MCF 10A (cell line): ENCODE measurements around the gene AKAP9. TPM values are rescaled to one million over a fixed set of nuclear protein-coding genes. Genes with fewer than 3 reads are reported as not detected.
A peak's percentile ranks its signal among the peaks of the same experiment; 100 is the strongest.

Experiments used
- BruUV-seq: library from RNA; stranded (reverse); fragments of 400-500 nt; replicated peaks from 2 replicates; lab custom pipeline; 2021; lab: Mats Ljungman, UMichigan
- CTCF ChIA-PET: fragments of 300-600 bp; sonication (Branson Sonifier 250); formaldehyde crosslinking; extraction: SDS; loops from one replicate; lab custom pipeline; 2021; ENCODE audit warnings: antibody characterized with exemption, inconsistent platforms; lab: Yijun Ruan, JAX
- POLR2A ChIA-PET: fragments of 300-600, 350-650 bp; sonication (Branson Sonifier 250); formaldehyde crosslinking; extraction: SDS; loops from one replicate; lab custom pipeline; 2020; ENCODE audit warnings: antibody characterized with exemption, inconsistent platforms; lab: Yijun Ruan, JAX
- DNase-seq: peaks from one replicate; pipeline ENCODE4 v3.0.0-alpha.2; 2018; ENCODE audit not compliant: unreplicated experiment
- H3K27ac Mint-ChIP-seq: one replicate; pipeline ENCODE4 v1.8.0; 2022; ENCODE audit warnings: mild to moderate bottlenecking, low read depth, mixed read lengths; ENCODE audit not compliant: unreplicated experiment
- H3K27me3 Mint-ChIP-seq: one replicate; pipeline ENCODE4 v1.8.0; 2022; ENCODE audit warnings: mixed read lengths; ENCODE audit not compliant: insufficient read depth, unreplicated experiment
- H3K36me3 Mint-ChIP-seq: one replicate; pipeline ENCODE4 v1.8.0; 2022; ENCODE audit warnings: mild to moderate bottlenecking, moderate library complexity, mixed read lengths; ENCODE audit not compliant: insufficient read depth, unreplicated experiment
- H3K4me1 Mint-ChIP-seq: one replicate; pipeline ENCODE4 v1.8.0; 2022; ENCODE audit warnings: mixed read lengths; ENCODE audit not compliant: insufficient read depth, unreplicated experiment
- H3K4me3 Mint-ChIP-seq: one replicate; pipeline ENCODE4 v1.8.0; 2022; ENCODE audit warnings: mild to moderate bottlenecking, moderate library complexity, mixed read lengths; ENCODE audit not compliant: unreplicated experiment
- H3K9me3 Mint-ChIP-seq: one replicate; pipeline ENCODE4 v1.8.0; 2022; ENCODE audit warnings: mixed read lengths; ENCODE audit not compliant: unreplicated experiment
- CTCF ChIP-seq: fragments of 200-600 bp; IDR thresholded peaks from one replicate; pipeline ENCODE4 v1.8.0; 2022; ENCODE audit warnings: antibody characterized with exemption, mild to moderate bottlenecking; ENCODE audit not compliant: unreplicated experiment
- intact Hi-C: fragments of 100-400 bp; cut with micrococcal nuclease; formaldehyde crosslinking; loops from 2 replicates; pipeline ENCODE4 v1.14.1; 2022
- total RNA-seq: library from RNA; stranded (reverse); gene quantifications from 2 replicates; pipeline ENCODE4 v1.2.3, GENCODE V29; 2022

AKAP9 gene
- total RNA-seq, 1 experiment from 2014 or later, result 39.2 TPM

GRCh38 chr7:91927912-91928311, 12.8 kb upstream of the AKAP9 start:
- no peaks in the 10 kb centered on the region for H3K4me1 Mint-ChIP-seq
- BruUV-seq, result no TSS peak
- no peaks in the 10 kb centered on the region for H3K36me3 Mint-ChIP-seq
- CTCF ChIA-PET, result interaction anchor here (0.6 kb wide), 1 partner anchor 13 kb away, joined by 5 read pairs; no protein-coding TSS in a partner anchor
- H3K27me3 Mint-ChIP-seq, result peaks cover 39% of the 10 kb centered on the region
- POLR2A ChIA-PET, result interaction anchor here (1.2 kb wide), 1 partner anchor 12 kb away, joined by 4 read pairs; no protein-coding TSS in a partner anchor
- intact Hi-C loops, result no loop called here
- no peak overlapping the region for H3K4me3 Mint-ChIP-seq
- no peaks in the 10 kb centered on the region for H3K9me3 Mint-ChIP-seq
- H3K27ac Mint-ChIP-seq, result no peak overlapping the region
- no peak for DNase-seq
- TF ChIP-seq CTCF, result no peak

- TF ChIP-seq CTCF, result no peak
- BruUV-seq, result no TSS peak
- ChIA-PET POLR2A (interaction anchor here (1.0 kb wide), 1 partner anchor 12 kb away, joined by 4 read pairs; no protein-coding TSS in a partner anchor), CTCF (no interaction called here)
- Mint-ChIP-seq H3K4me1 (no peaks in the 10 kb centered on the region), H3K27ac (no peak overlapping the region), H3K27me3 (peaks cover 37% of the 10 kb centered on the region), H3K4me3 (no peak overlapping the region), H3K36me3 (no peaks in the 10 kb centered on the region), H3K9me3 (no peaks in the 10 kb centered on the region)
- peak; percentile 20 for DNase-seq
- intact Hi-C loops, result no loop called here
Observed at GRCh38 chr7:91929463-91929862, 11.2 kb upstream of the AKAP9 start.

- Mint-ChIP-seq H3K4me1 (peaks cover 11% of the 10 kb centered on the region), H3K4me3 (peak overlapping the region; percentile 86), H3K27ac (peak overlapping the region; percentile 93), H3K36me3 (peaks cover 6% of the 10 kb centered on the region), H3K27me3 (no peaks in the 10 kb centered on the region), H3K9me3 (no peaks in the 10 kb centered on the region)
- BruUV-seq, result TSS peak; percentile 89
- DNase-seq, result peak; percentile 38
- ChIA-PET POLR2A (interaction anchor here (0.6 to 4.0 kb wide), 25 partner anchors 10 to 1178 kb away, joined by 3 to 46 read pairs (median 4); partner anchors contain the start of genes CYP51A1, GATAD1 and MTERF1), CTCF (interaction anchor here (0.6 to 5.0 kb wide), 8 partner anchors 13 to 651 kb away, joined by 3 to 41 read pairs (median 3); partner anchors contain the start of gene MTERF1)
- intact Hi-C loops, result loop anchor here (2.0 kb wide), 1 partner anchor 59 kb away; the partner anchor contains the start of gene MTERF1
- no peak for TF ChIP-seq CTCF
Observed at GRCh38 chr7:91940171-91940570, 491 bp upstream of the AKAP9 start.

- Mint-ChIP-seq H3K4me3 (peak overlapping the region; percentile 86), H3K27me3 (no peaks in the 10 kb centered on the region), H3K4me1 (peaks cover 11% of the 10 kb centered on the region), H3K36me3 (peaks cover 6% of the 10 kb centered on the region), H3K27ac (peak overlapping the region; percentile 93), H3K9me3 (no peaks in the 10 kb centered on the region)
- intact Hi-C loops, result loop anchor here (2.0 kb wide), 1 partner anchor 61 kb away; the partner anchor contains the start of gene MTERF1
- DNase-seq, result peak; percentile 41
- no TSS peak for BruUV-seq
- CTCF ChIA-PET, result interaction anchor here (0.6 to 5.0 kb wide), 3 partner anchors 11 to 1318 kb away, joined by 4 to 41 read pairs (median 5); partner anchors contain the start of gene MTERF1
- no peak for TF ChIP-seq CTCF
- POLR2A ChIA-PET, result interaction anchor here (0.7 to 4.0 kb wide), 19 partner anchors 11 to 758 kb away, joined by 3 to 46 read pairs (median 3); partner anchors contain the start of genes GATAD1 and MTERF1
Observed at GRCh38 chr7:91941450-91941849, 788 bp downstream of the AKAP9 start.
